H9 (cell line): ENCODE results near the gene LUZP1. TPM values are rescaled to one million over a fixed set of nuclear protein-coding genes. Genes with fewer than 3 reads are reported as not detected.

Experiments used
- DNase-seq: peaks from one replicate; pipeline ENCODE4 v3.0.0-alpha.2; 2017
- H2AFZ ChIP-seq: one replicate; pipeline ENCODE4 v1.6.1; 2013; ENCODE audit warnings: mild to moderate bottlenecking, low read length, control low read depth, moderate library complexity
- H2AK5ac ChIP-seq: 2 replicates; pipeline ENCODE4 v1.6.1; 2013; ENCODE audit warnings: low read length, control low read depth, mixed read lengths; ENCODE audit not compliant: insufficient read length
- H2BK120ac ChIP-seq: one replicate; pipeline ENCODE4 v1.6.1; 2013; ENCODE audit warnings: low read depth, mild to moderate bottlenecking, low read length, control low read depth, inconsistent platforms; ENCODE audit not compliant: poor library complexity, severe bottlenecking
- H2BK12ac ChIP-seq: 2 replicates; pipeline ENCODE4 v1.6.1; 2013; ENCODE audit warnings: low read length, control low read depth, mixed read lengths, low read depth; ENCODE audit not compliant: insufficient read length
- H2BK15ac ChIP-seq: 2 replicates; pipeline ENCODE4 v1.6.1; 2013; ENCODE audit warnings: low read depth, low read length, control low read depth
- H2BK20ac ChIP-seq: one replicate; pipeline ENCODE4 v1.6.1; 2013; ENCODE audit warnings: low read depth, mild to moderate bottlenecking, low read length, control low read depth, inconsistent platforms; ENCODE audit not compliant: poor library complexity, severe bottlenecking
- H2BK5ac ChIP-seq: 2 replicates; pipeline ENCODE4 v1.6.1; 2013; ENCODE audit warnings: low read length, control low read depth, mixed read lengths; ENCODE audit not compliant: insufficient read length
- H3K14ac ChIP-seq: 2 replicates; pipeline ENCODE4 v1.6.1; 2013; ENCODE audit warnings: low read length, control low read depth; ENCODE audit not compliant: insufficient read depth
- H3K18ac ChIP-seq: 2 replicates; pipeline ENCODE4 v1.6.1; 2013; ENCODE audit warnings: low read depth, mild to moderate bottlenecking, mixed read lengths, low read length, control low read depth; ENCODE audit not compliant: insufficient read length
- H3K23ac ChIP-seq: 2 replicates; pipeline ENCODE4 v1.6.1; 2013; ENCODE audit warnings: low read length, control low read depth, mixed read lengths, low read depth; ENCODE audit not compliant: insufficient read length
- H3K23me2 ChIP-seq: 2 replicates; pipeline ENCODE4 v1.6.1; 2013; ENCODE audit warnings: low read depth, mild to moderate bottlenecking, mixed read lengths, low read length, control low read depth; ENCODE audit not compliant: insufficient read length, poor library complexity, severe bottlenecking
- H3K27ac ChIP-seq: 2 replicates; pipeline ENCODE4 v1.5.1; 2013; ENCODE audit warnings: low read length, control low read depth, mixed read lengths, low read depth; ENCODE audit not compliant: insufficient read length
- H3K27me3 ChIP-seq: 2 replicates; pipeline ENCODE4 v1.6.1; 2013; ENCODE audit warnings: low read length, control low read depth, inconsistent platforms; ENCODE audit not compliant: insufficient read depth
- H3K4ac ChIP-seq: 2 replicates; pipeline ENCODE4 v1.6.1; 2013; ENCODE audit warnings: low read depth, mild to moderate bottlenecking, control low read depth, inconsistent platforms, low read length, moderate library complexity
- H3K4me1 ChIP-seq: 2 replicates; pipeline ENCODE4 v1.6.1; 2013; ENCODE audit warnings: low read length, control low read depth, inconsistent platforms; ENCODE audit not compliant: insufficient read depth
- H3K4me2 ChIP-seq: 2 replicates; pipeline ENCODE4 v1.6.1; 2013; ENCODE audit warnings: low read length, control low read depth, mixed read lengths; ENCODE audit not compliant: insufficient read length, insufficient read depth
- H3K56ac ChIP-seq: 2 replicates; pipeline ENCODE4 v1.6.1; 2013; ENCODE audit warnings: low read depth, mild to moderate bottlenecking, mixed read lengths, low read length, control low read depth; ENCODE audit not compliant: insufficient read length
- H3K79me1 ChIP-seq: 2 replicates; pipeline ENCODE4 v1.6.1; 2013; ENCODE audit warnings: low read depth, mild to moderate bottlenecking, moderate library complexity, low read length, control low read depth, inconsistent platforms; ENCODE audit not compliant: insufficient read depth, poor library complexity, severe bottlenecking
- H3K79me2 ChIP-seq: 2 replicates; pipeline ENCODE4 v1.6.1; 2013; ENCODE audit warnings: low read length, control low read depth, inconsistent platforms; ENCODE audit not compliant: insufficient read depth
- H3K9ac ChIP-seq: 2 replicates; pipeline ENCODE4 v1.6.1; 2013; ENCODE audit warnings: low read length, control low read depth, mixed read lengths; ENCODE audit not compliant: insufficient read length; ENCODE audit errors: extremely low read depth
- H3K9me3 ChIP-seq: one replicate; pipeline ENCODE4 v1.6.1; 2013; ENCODE audit warnings: low read depth, low read length, inconsistent platforms; ENCODE audit not compliant: control insufficient read depth
- H3T11ph ChIP-seq: one replicate; pipeline ENCODE4 v1.6.1; 2013; ENCODE audit warnings: mild to moderate bottlenecking, low read length, control low read depth, inconsistent platforms
- H4K20me1 ChIP-seq: one replicate; pipeline ENCODE4 v1.6.1; 2013; ENCODE audit not compliant: control insufficient read depth, insufficient read length, insufficient read depth
- H4K5ac ChIP-seq: 2 replicates; pipeline ENCODE4 v1.6.1; 2013; ENCODE audit warnings: low read depth, mild to moderate bottlenecking, mixed read lengths, low read length, control low read depth; ENCODE audit not compliant: insufficient read length
- H4K8ac ChIP-seq: replicated peaks from 2 replicates; pipeline ENCODE4 v1.6.1; 2013; ENCODE audit warnings: low read length, control low read depth, mixed read lengths, low read depth; ENCODE audit not compliant: insufficient read length
- H4K91ac ChIP-seq: 2 replicates; pipeline ENCODE4 v1.6.1; 2013; ENCODE audit warnings: low read depth, mild to moderate bottlenecking, moderate library complexity, mixed read lengths, low read length, control low read depth; ENCODE audit not compliant: insufficient read length
- H3K27ac Mint-ChIP-seq, 3 experiments: 2 replicates in 2 of 3; 3 replicates in 1 of 3; pipeline ENCODE4 v1.8.0; 2020 to 2021; ENCODE audit warnings: mixed read lengths in 3 of 3, mild to moderate bottlenecking in 1 of 3, moderate library complexity in 1 of 3
- H3K27me3 Mint-ChIP-seq: 2 replicates; pipeline ENCODE4 v1.8.0; 2021; ENCODE audit warnings: low read depth, mild to moderate bottlenecking, moderate library complexity, mixed read lengths
- H3K36me3 Mint-ChIP-seq, 3 experiments: 2 replicates in 2 of 3; 3 replicates in 1 of 3; pipeline ENCODE4 v1.8.0; 2020 to 2021; ENCODE audit warnings: low read depth in 3 of 3, mixed read lengths in 3 of 3; ENCODE audit not compliant: insufficient read depth in 1 of 3
- H3K4me1 Mint-ChIP-seq, 2 experiments: 2 replicates each; pipeline ENCODE4 v1.8.0; 2020; ENCODE audit warnings: mixed read lengths in 2 of 2
- H3K4me3 Mint-ChIP-seq, 2 experiments: 2 replicates in 1 of 2; 3 replicates in 1 of 2; pipeline ENCODE4 v1.8.0; 2020 to 2021; ENCODE audit warnings: mild to moderate bottlenecking in 2 of 2, mixed read lengths in 2 of 2, moderate library complexity in 1 of 2
- H3K9me3 Mint-ChIP-seq, 2 experiments: 2 replicates in 1 of 2; 3 replicates in 1 of 2; pipeline ENCODE4 v1.8.0; 2020; ENCODE audit warnings: mild to moderate bottlenecking in 2 of 2, mixed read lengths in 2 of 2, moderate library complexity in 1 of 2
- CTCF ChIP-seq: fragments of 200-600 bp; sonication (generic); conservative IDR thresholded peaks from 3 replicates; pipeline ENCODE4 v1.8.0; 2021; ENCODE audit warnings: antibody characterized with exemption, mild to moderate bottlenecking
- total RNA-seq: library from RNA; stranded (reverse); gene quantifications from 2 replicates; pipeline ENCODE4 v1.2.1, GENCODE V29; 2021

Gene LUZP1
- total RNA-seq, 1 experiment from 2014 or later, result 48.2 TPM

- no peak overlapping the region for H4K91ac ChIP-seq
- H3K4ac ChIP-seq, result no peak overlapping the region
- Mint-ChIP-seq H3K4me3 (peak overlapping the region; percentile 92 to 97), H3K4me1 (peaks cover 32 to 40% of the 10 kb centered on the region in 2 experiments), H3K36me3 (peaks cover 0 to 7% (median 2%) of the 10 kb centered on the region in 3 experiments; a peak in 4 of 7 replicates), H3K27me3 (peaks cover 2% of the 10 kb centered on the region; the same call in 1 of the 2 replicates), H3K27ac (peak overlapping the region in 1 of 3 experiments; percentile 92; a peak in 2 of 7 replicates), H3K9me3 (0 out of 5 replicates have a peak, but pooled peaks cover 0 to 2% of the 10 kb centered on the region in 2 experiments)
- H3K23ac ChIP-seq, result no peak overlapping the region
- H3K18ac ChIP-seq, result no peak overlapping the region
- H3K9me3 ChIP-seq, result no peaks in the 10 kb centered on the region
- H3K27ac ChIP-seq, result no peak overlapping the region
- H3K27me3 ChIP-seq, result no peaks in the 10 kb centered on the region; the same call in 1 of the 2 replicates
- H2BK12ac ChIP-seq, result no peak overlapping the region
- H2BK20ac ChIP-seq, result no peak overlapping the region
- H3K79me1 ChIP-seq, result peaks cover 2% of the 10 kb centered on the region
- peaks cover 32% of the 10 kb centered on the region; the same call in 1 of the 2 replicates for H3K79me2 ChIP-seq
- H4K8ac ChIP-seq, result no peak overlapping the region
- no peak for TF ChIP-seq CTCF
- no peak overlapping the region for H3K14ac ChIP-seq
- H3K9ac ChIP-seq, result peak overlapping the region; percentile 79
- H2AK5ac ChIP-seq, result no peak overlapping the region
- no peak for DNase-seq
- H4K5ac ChIP-seq, result no peak overlapping the region
- H3K4me2 ChIP-seq, result peak overlapping the region; percentile 78
- no peak overlapping the region for H2BK5ac ChIP-seq
- H3K4me1 ChIP-seq, result no peaks in the 10 kb centered on the region; the same call in 1 of the 2 replicates
- peaks cover 6% of the 10 kb centered on the region for H3K23me2 ChIP-seq
- H2BK15ac ChIP-seq, result no peak overlapping the region
- no peaks in the 10 kb centered on the region for H4K20me1 ChIP-seq
- H2AFZ ChIP-seq, result no peak overlapping the region
- no peak overlapping the region for H3K56ac ChIP-seq
- no peak overlapping the region for H3T11ph ChIP-seq
- H2BK120ac ChIP-seq, result no peak overlapping the region
Observed at GRCh38 chr1:23166854-23167253, 1.8 kb downstream of the LUZP1 start.
